ENCODE data around the gene SERPINB3.
A peak's percentile ranks its signal among the peaks of the same experiment; 100 is the strongest.
"Not testable (repeated sequence)": the region's sequence is repeated elsewhere in the genome, so short reads cannot be mapped to it uniquely, and the experiment has no call there.

Gene SERPINB3

GRCh38 chr18:63661750-63662149 lies at the start of gene SERPINB3:
SERPINB3 (minus strand) TSS chr18:63661893; CDS start chr18:63661216, 677 bp downstream.
- not testable (repeated sequence) for H3K4me3 ChIP-seq (replicated peaks; ENCODE audit: low read depth, low read length); DNase-seq (ENCODE audit: extremely low read depth, low read depth)

- no peak for TF ChIP-seq CTCF (IDR thresholded peaks at IDR 0.05; ENCODE audit: low read depth, low read length, missing control alignments)
- DNase-seq (ENCODE audit: extremely low read depth, low read depth): peak; percentile 20
- H3K4me3 ChIP-seq (replicated peaks; ENCODE audit: low read depth, low read length): no peak overlapping the region
Observed at GRCh38 chr18:63708650-63709049, 47.0 kb upstream of the SERPINB3 start.

- no peak for TF ChIP-seq CTCF (IDR thresholded peaks at IDR 0.05; ENCODE audit: low read depth, low read length, missing control alignments)
- DNase-seq (ENCODE audit: extremely low read depth, low read depth): no peak
- no peak overlapping the region for H3K4me3 ChIP-seq (replicated peaks; ENCODE audit: low read depth, low read length)
Observed at GRCh38 chr18:63707816-63708215, 46.1 kb upstream of the SERPINB3 start.

GRCh38 chr18:63705401-63705800 lies 43.7 kb upstream of the SERPINB3 start:
- no peak for TF ChIP-seq CTCF (IDR thresholded peaks at IDR 0.05; ENCODE audit: low read depth, low read length, missing control alignments)
- no peak for DNase-seq (ENCODE audit: extremely low read depth, low read depth)
- H3K4me3 ChIP-seq (replicated peaks; ENCODE audit: low read depth, low read length): no peak overlapping the region

GRCh38 chr18:63702660-63703059 lies 41.0 kb upstream of the SERPINB3 start, which contains the start of gene SERPINB11:
SERPINB11 (plus strand) TSS chr18:63702960; CDS start chr18:63710194, 7,234 bp downstream.
- H3K4me3 ChIP-seq (replicated peaks; ENCODE audit: low read depth, low read length): no peak within 1 kb of the TSS
- TF ChIP-seq CTCF (IDR thresholded peaks at IDR 0.05; ENCODE audit: low read depth, low read length, missing control alignments): no peak
- no peak for DNase-seq (ENCODE audit: extremely low read depth, low read depth)

- no peak for TF ChIP-seq CTCF (IDR thresholded peaks at IDR 0.05; ENCODE audit: low read depth, low read length, missing control alignments)
- H3K4me3 ChIP-seq (replicated peaks; ENCODE audit: low read depth, low read length): no peak overlapping the region
- DNase-seq (ENCODE audit: extremely low read depth, low read depth): no peak
Observed at GRCh38 chr18:63701952-63702351, 40.3 kb upstream of the SERPINB3 start.

GRCh38 chr18:63700501-63700900 lies 38.8 kb upstream of the SERPINB3 start:
- no peak for DNase-seq (ENCODE audit: extremely low read depth, low read depth)
- TF ChIP-seq CTCF (IDR thresholded peaks at IDR 0.05; ENCODE audit: low read depth, low read length, missing control alignments): no peak

More at GRCh38 chr18:63700501-63700900, 38.8 kb upstream of the SERPINB3 start:
- H3K4me3 ChIP-seq (replicated peaks; ENCODE audit: low read depth, low read length): no peak overlapping the region

All from HFF-Myc (cell line).